HEK293T (cell line): ENCODE data around the gene PCDH9.

ENCODE experiments used
- CTCF ChIA-PET: fragments of 350-600 bp; formaldehyde crosslinking; extraction: SDS; loops from one replicate; lab custom pipeline; 2021; ENCODE audit warnings: antibody characterized with exemption, inconsistent platforms; lab: Yijun Ruan, JAX
- POLR2A ChIA-PET: fragments of 350-600 bp; formaldehyde crosslinking; extraction: SDS; loops from one replicate; lab custom pipeline; 2020; ENCODE audit warnings: antibody characterized with exemption, inconsistent platforms; lab: Yijun Ruan, JAX
- DNase-seq: peaks from one replicate; pipeline ENCODE4 v3.0.0; 2012; ENCODE audit warnings: mixed read lengths; ENCODE audit errors: extremely low spot score
- ARNT ChIP-seq: fragments of 450-650 bp; IDR thresholded peaks from 2 replicates; pipeline ENCODE4 v1.6.1; 2017; ENCODE audit warnings: mild to moderate bottlenecking
- BHLHE40 ChIP-seq: fragments of 450-650 bp; IDR thresholded peaks from 2 replicates; pipeline ENCODE4 v1.6.1; 2016; ENCODE audit warnings: mild to moderate bottlenecking, moderate library complexity, borderline replicate concordance
- CTBP1 ChIP-seq: fragments of 450-650 bp; IDR thresholded peaks from 2 replicates; pipeline ENCODE4 v1.6.1; 2016; ENCODE audit warnings: borderline replicate concordance
- ELF4 ChIP-seq: fragments of 450-650 bp; IDR thresholded peaks from 2 replicates; pipeline ENCODE4 v1.6.1; 2017; ENCODE audit warnings: antibody characterized with exemption
- FOXA1 ChIP-seq: fragments of 450-650 bp; IDR thresholded peaks from 2 replicates; pipeline ENCODE4 v1.6.1; 2016; ENCODE audit warnings: mild to moderate bottlenecking
- FOXK2 ChIP-seq: fragments of 450-650 bp; IDR thresholded peaks from 2 replicates; pipeline ENCODE4 v1.6.1; 2016; ENCODE audit warnings: mild to moderate bottlenecking
- FOXM1 ChIP-seq: fragments of 450-650 bp; IDR thresholded peaks from 2 replicates; pipeline ENCODE4 v1.6.1; 2017; ENCODE audit warnings: mild to moderate bottlenecking, borderline replicate concordance
- HDGF ChIP-seq: fragments of 450-650 bp; IDR thresholded peaks from 2 replicates; pipeline ENCODE4 v1.6.1; 2017; ENCODE audit warnings: antibody characterized with exemption, borderline replicate concordance
- L3MBTL2 ChIP-seq: fragments of 450-650 bp; conservative IDR thresholded peaks from 2 replicates; pipeline ENCODE4 v1.6.1; 2016; ENCODE audit warnings: mild to moderate bottlenecking
- LEF1 ChIP-seq: fragments of 450-650 bp; IDR thresholded peaks from 2 replicates; pipeline ENCODE4 v1.6.1; 2017; ENCODE audit warnings: mild to moderate bottlenecking, borderline replicate concordance
- NFRKB ChIP-seq: fragments of 450-650 bp; IDR thresholded peaks from 2 replicates; pipeline ENCODE4 v1.6.1; 2016; ENCODE audit warnings: mild to moderate bottlenecking, moderate library complexity
- SP1 ChIP-seq: fragments of 450-650 bp; IDR thresholded peaks from 2 replicates; pipeline ENCODE4 v1.6.1; 2017
- SUZ12 ChIP-seq: fragments of 450-650 bp; IDR thresholded peaks from 2 replicates; pipeline ENCODE4 v1.6.1; 2016; ENCODE audit warnings: mild to moderate bottlenecking
- TARDBP ChIP-seq: fragments of 450-650 bp; IDR thresholded peaks from 2 replicates; pipeline ENCODE4 v1.6.1; 2016
- ZNF384 ChIP-seq: fragments of 450-650 bp; IDR thresholded peaks from 2 replicates; pipeline ENCODE4 v1.6.1; 2016
- TF ChIP-seq, protein P1 (sequence below): fragments of 450-650 bp; IDR thresholded peaks from 2 replicates; pipeline ENCODE4 v1.6.1; 2016

PCDH9 gene

DNA sequence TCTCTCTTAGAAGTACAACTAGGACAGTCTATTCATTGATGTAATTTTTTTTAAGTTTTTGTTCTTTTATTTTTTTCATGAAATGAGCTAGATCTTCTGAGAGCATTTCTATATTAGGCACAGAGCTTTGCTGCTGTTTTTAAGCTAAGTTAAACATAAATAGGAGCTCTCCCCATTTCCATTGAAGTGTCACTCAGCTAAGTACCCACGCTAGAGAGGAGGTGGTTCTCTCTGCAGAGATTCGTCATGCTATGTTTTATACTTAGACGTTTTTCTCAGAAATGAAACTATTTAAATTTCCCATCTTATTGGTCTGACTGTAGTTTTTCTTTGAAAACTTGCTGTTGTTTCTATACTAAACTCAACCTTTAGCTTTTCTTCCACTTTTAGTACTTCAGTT lies 271.5 kb downstream of the PCDH9 start:
- CTCF ChIA-PET: interaction anchor here (0.6 to 1.9 kb wide), 2 partner anchors 9 to 105 kb away, joined by 4 to 9 read pairs; no protein-coding TSS in a partner anchor
- TF ChIP-seq ELF4 (no peak), ZNF384 (no peak), FOXM1 (no peak), SP1 (no peak), ARNT (no peak), L3MBTL2 (no peak), TARDBP (no peak), BHLHE40 (no peak), CTBP1 (no peak), FOXK2 (no peak), NFRKB (no peak), SUZ12 (no peak), LEF1 (no peak), HDGF (no peak), FOXA1 (no peak)
- TF ChIP-seq, protein P1, sequence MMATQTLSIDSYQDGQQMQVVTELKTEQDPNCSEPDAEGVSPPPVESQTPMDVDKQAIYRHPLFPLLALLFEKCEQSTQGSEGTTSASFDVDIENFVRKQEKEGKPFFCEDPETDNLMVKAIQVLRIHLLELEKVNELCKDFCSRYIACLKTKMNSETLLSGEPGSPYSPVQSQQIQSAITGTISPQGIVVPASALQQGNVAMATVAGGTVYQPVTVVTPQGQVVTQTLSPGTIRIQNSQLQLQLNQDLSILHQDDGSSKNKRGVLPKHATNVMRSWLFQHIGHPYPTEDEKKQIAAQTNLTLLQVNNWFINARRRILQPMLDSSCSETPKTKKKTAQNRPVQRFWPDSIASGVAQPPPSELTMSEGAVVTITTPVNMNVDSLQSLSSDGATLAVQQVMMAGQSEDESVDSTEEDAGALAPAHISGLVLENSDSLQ: no peak
- no peak for DNase-seq
- POLR2A ChIA-PET: no interaction called here

DNA sequence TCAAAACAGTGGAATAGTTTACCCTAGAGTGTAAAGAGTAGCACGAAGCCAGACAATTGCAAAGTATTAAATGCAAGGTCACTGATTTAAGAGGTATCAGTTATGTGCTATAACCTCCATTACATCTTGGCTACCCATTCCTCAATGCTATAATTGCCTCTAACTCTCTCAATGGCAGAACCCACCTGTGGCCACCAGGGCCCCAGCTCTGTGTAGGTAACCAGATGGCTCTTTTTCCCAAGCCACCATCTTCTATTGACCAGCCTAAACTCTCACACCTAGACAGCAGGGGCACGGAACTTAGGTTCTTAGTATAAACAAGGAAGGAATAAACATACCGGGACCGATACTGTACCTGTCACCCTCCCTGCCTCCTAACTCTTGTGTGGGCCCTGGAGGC lies 277.6 kb downstream of the PCDH9 start:
- TF ChIP-seq L3MBTL2: no peak
- TF ChIP-seq BHLHE40: no peak
- no peak for TF ChIP-seq ARNT
- no peak for TF ChIP-seq FOXA1
- no peak for TF ChIP-seq LEF1
- TF ChIP-seq ELF4: no peak
- no peak for TF ChIP-seq HDGF
- no peak for TF ChIP-seq SP1
- no peak for TF ChIP-seq CTBP1
- TF ChIP-seq FOXK2: no peak
- TF ChIP-seq SUZ12: no peak
- no peak for TF ChIP-seq ZNF384
- ChIA-PET CTCF (interaction anchor here (0.9 kb wide), 1 partner anchor 13 kb away, joined by 3 read pairs; no protein-coding TSS in a partner anchor), POLR2A (no interaction called here)
- DNase-seq: no peak

DNA sequence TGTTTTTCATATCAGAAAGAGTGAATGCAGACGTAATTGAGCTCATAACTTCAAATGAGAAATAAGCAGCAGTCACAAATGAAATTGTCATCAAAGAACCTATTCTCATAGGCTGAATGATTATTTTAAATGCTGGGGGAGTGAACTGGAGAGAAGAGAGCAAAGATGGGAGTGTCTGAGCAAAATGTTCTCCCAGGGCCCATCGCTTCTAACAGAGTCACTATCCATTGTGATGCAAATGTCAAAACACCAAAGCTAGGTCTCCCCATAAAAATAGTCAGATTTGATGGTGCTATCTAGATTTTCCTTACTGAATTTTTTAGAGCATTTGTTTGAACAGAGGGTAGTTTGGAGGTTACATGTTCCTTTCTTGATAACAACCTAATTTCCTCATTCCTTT lies 278.7 kb downstream of the PCDH9 start:
- no peak for DNase-seq
- CTCF ChIA-PET: interaction anchor here (0.6 to 1.6 kb wide), 4 partner anchors 14 to 273 kb away, joined by 3 to 4 read pairs (median 3); no protein-coding TSS in a partner anchor
- TF ChIP-seq FOXK2 (no peak), NFRKB (no peak), TARDBP (no peak), FOXA1 (no peak), L3MBTL2 (no peak), SP1 (no peak), BHLHE40 (no peak), ELF4 (no peak), CTBP1 (no peak), SUZ12 (no peak), HDGF (no peak), LEF1 (no peak), FOXM1 (no peak), ZNF384 (no peak), ARNT (no peak)
- TF ChIP-seq, protein P1: no peak
- POLR2A ChIA-PET: no interaction called here

DNA sequence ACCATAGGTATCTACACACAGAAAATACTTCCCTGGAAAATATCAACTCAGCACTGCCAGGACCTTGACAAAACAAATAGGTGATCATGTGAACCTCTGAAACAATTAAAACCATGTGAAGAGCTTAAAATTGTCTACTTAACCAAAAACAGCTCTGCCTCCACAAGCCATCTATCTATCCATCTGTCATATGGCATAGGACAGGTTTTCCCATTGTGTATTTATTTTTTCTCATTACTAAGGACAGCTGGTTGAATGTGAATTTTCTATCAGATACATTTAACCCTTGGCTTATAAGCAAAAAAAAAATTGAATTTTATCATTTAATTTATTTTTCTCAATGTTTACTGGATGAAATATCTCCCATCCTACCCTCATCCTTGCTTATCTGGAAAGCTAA lies 279.5 kb downstream of the PCDH9 start:
- ChIA-PET CTCF (interaction anchor here (0.6 to 1.6 kb wide), 6 partner anchors 8 to 274 kb away, joined by 3 to 9 read pairs (median 3); no protein-coding TSS in a partner anchor), POLR2A (no interaction called here)
- no peak for DNase-seq
- no peak for TF ChIP-seq ARNT
- TF ChIP-seq LEF1: no peak
- no peak for TF ChIP-seq FOXM1

DNA sequence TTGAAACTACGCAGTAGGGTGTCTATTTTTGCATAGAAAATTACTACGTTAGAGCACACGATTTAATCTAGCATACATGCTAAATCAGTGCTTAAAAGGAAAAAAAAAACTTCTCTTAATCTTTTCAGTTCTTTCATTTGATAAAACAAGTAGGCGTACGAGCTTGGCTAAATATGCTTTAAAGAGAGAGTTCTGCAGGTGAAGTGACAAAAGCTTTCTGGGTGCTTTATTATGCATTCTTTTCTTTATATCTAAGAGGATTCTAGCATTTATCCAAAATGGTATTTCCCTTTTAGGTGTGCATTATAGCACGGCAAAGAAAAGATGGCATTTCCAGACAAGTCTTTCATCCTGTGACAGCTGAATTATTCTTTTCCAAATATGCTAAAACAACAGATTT lies 281.2 kb downstream of the PCDH9 start:
- no peak for DNase-seq
- ChIA-PET CTCF (interaction anchor here (0.6 kb wide), 1 partner anchor 1474 kb away, joined by 3 read pairs; no protein-coding TSS in a partner anchor), POLR2A (no interaction called here)
- TF ChIP-seq HDGF: no peak
- no peak for TF ChIP-seq ARNT
- TF ChIP-seq SUZ12: no peak
- no peak for TF ChIP-seq FOXA1
- TF ChIP-seq L3MBTL2: no peak
- no peak for TF ChIP-seq FOXM1
- no peak for TF ChIP-seq LEF1
- TF ChIP-seq TARDBP: no peak
- no peak for TF ChIP-seq CTBP1
- no peak for TF ChIP-seq BHLHE40
- TF ChIP-seq SP1: no peak
- TF ChIP-seq, protein P1: no peak
- no peak for TF ChIP-seq ELF4
- TF ChIP-seq FOXK2: no peak
- TF ChIP-seq ZNF384: no peak
- no peak for TF ChIP-seq NFRKB

DNA sequence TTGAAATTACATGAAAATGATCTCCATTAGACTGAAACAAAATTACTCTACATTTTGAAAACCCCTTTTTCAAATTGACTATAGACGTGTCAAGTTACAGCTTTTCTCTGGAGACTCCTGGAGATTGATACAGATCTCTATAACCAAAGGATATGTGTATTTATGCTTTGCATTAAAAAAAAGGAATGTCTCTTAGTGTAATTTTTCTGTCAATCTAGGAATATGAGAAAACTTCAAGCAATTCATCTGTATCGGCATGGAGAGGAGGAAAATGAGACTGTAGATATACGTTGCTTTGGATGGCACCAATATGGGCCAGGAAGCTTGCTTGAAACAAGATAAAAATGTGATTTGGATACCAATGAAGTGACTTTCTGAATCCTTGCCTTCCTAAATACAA lies 286.6 kb downstream of the PCDH9 start:
- ChIA-PET CTCF (interaction anchor here (0.7 kb wide), 1 partner anchor 16 kb away, joined by 3 read pairs; no protein-coding TSS in a partner anchor), POLR2A (no interaction called here)
- TF ChIP-seq HDGF: no peak
- no peak for TF ChIP-seq L3MBTL2
- no peak for TF ChIP-seq ELF4
- no peak for TF ChIP-seq FOXK2
- no peak for TF ChIP-seq TARDBP
- no peak for TF ChIP-seq SUZ12
- no peak for TF ChIP-seq ARNT
- TF ChIP-seq ZNF384: no peak
- TF ChIP-seq FOXA1: no peak
- no peak for TF ChIP-seq SP1
- DNase-seq: no peak
